Measurements from ENCODE around the gene PRDM11.

DNA sequence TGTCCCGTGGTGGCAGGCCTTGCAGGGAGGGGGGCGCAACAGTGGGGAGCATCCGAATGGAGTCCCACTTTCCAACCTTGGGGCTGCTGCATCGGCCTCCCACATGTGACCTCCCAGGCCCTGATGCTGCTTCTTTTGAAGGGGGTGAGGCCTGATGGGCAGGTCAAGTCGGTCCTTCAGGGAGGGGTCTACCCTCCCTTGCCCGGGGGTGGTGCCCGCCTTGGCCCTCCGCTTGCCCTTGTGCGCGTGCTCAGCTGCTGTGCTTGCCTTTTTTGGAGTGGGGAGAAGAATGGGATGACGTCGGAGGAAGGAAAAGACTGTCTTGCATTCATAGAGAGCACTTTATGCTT, 66.9 kb downstream of the PRDM11 start:
- TF ChIP-seq, protein P1, sequence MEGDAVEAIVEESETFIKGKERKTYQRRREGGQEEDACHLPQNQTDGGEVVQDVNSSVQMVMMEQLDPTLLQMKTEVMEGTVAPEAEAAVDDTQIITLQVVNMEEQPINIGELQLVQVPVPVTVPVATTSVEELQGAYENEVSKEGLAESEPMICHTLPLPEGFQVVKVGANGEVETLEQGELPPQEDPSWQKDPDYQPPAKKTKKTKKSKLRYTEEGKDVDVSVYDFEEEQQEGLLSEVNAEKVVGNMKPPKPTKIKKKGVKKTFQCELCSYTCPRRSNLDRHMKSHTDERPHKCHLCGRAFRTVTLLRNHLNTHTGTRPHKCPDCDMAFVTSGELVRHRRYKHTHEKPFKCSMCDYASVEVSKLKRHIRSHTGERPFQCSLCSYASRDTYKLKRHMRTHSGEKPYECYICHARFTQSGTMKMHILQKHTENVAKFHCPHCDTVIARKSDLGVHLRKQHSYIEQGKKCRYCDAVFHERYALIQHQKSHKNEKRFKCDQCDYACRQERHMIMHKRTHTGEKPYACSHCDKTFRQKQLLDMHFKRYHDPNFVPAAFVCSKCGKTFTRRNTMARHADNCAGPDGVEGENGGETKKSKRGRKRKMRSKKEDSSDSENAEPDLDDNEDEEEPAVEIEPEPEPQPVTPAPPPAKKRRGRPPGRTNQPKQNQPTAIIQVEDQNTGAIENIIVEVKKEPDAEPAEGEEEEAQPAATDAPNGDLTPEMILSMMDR (conservative IDR thresholded peaks at IDR 0.05): peak; percentile 29
- TF ChIP-seq ZFX (IDR thresholded peaks at IDR 0.05): no peak

Data from C4-2B (cell line).